ENCODE results near the gene SSBP1.

The SSBP1 gene

DNA sequence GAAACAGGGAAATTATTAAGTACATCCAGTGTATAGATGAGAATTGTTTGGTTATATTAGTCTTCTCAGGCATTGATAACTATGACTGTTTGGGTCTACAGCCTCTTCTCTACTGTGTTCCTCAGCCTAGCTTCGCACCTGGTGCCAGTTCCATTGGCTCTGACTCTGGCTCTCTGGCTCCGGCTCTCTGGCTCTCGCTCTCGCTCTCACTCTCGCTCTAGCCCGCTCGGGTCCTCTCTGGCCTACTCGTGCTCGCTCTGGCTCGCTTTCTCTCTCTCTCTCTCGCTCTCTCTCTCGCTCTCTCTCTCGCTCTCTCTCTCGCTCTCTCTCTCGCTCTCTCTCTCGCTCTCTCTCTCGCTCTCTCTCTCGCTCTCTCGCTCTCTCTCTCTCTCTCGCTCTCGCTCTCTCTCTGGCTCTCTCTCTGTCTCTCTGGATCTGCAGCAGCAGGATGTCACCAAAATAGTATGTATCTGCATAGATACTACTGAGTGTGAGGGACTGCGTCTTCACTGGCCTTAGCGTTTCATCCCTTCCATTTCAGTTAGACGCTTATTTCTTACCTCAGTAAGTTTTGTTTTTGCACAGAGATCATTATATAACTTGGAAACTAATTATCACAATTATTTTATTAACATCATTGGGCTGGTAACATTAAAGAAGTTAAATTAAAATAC, 6.5 kb upstream of the SSBP1 start:
- no peaks in the 10 kb centered on the region for H3K27me3 ChIP-seq (ENCODE audit: insufficient read depth, low read length, poor library complexity, severe bottlenecking)
- TF ChIP-seq EZH2phosphoT487 (IDR thresholded peaks at IDR 0.05; ENCODE audit: borderline replicate concordance): no peak
- TF ChIP-seq, protein P1, sequence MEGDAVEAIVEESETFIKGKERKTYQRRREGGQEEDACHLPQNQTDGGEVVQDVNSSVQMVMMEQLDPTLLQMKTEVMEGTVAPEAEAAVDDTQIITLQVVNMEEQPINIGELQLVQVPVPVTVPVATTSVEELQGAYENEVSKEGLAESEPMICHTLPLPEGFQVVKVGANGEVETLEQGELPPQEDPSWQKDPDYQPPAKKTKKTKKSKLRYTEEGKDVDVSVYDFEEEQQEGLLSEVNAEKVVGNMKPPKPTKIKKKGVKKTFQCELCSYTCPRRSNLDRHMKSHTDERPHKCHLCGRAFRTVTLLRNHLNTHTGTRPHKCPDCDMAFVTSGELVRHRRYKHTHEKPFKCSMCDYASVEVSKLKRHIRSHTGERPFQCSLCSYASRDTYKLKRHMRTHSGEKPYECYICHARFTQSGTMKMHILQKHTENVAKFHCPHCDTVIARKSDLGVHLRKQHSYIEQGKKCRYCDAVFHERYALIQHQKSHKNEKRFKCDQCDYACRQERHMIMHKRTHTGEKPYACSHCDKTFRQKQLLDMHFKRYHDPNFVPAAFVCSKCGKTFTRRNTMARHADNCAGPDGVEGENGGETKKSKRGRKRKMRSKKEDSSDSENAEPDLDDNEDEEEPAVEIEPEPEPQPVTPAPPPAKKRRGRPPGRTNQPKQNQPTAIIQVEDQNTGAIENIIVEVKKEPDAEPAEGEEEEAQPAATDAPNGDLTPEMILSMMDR (conservative IDR thresholded peaks at IDR 0.05; ENCODE audit: low read length): no peak
- H3K36me3 ChIP-seq (ENCODE audit: insufficient read depth, low read length): no peaks in the 10 kb centered on the region
- H3K4me2 ChIP-seq (ENCODE audit: low read depth, low read length, poor library complexity, severe bottlenecking): no peak overlapping the region
- H3K4me3 ChIP-seq (ENCODE audit: low read length, poor library complexity, severe bottlenecking): no peak overlapping the region
- H3K9me2 ChIP-seq (replicated peaks; ENCODE audit: low read depth, low read length): no peaks in the 10 kb centered on the region
- H3F3A ChIP-seq (ENCODE audit: low read depth): no peaks in the 10 kb centered on the region
- no peak overlapping the region for H3K9ac ChIP-seq (ENCODE audit: low read depth, low read length, poor library complexity, severe bottlenecking)
- no peaks in the 10 kb centered on the region for H3K79me2 ChIP-seq (ENCODE audit: insufficient read depth, low read length)
- H3K9me3 ChIP-seq (ENCODE audit: insufficient read depth, low read depth, low read length): no peaks in the 10 kb centered on the region
- H2AFZ ChIP-seq (ENCODE audit: low read length): no peak overlapping the region
- H3K4me1 ChIP-seq (ENCODE audit: insufficient read depth, low read length, poor library complexity, severe bottlenecking): no peaks in the 10 kb centered on the region
- H4K20me1 ChIP-seq (ENCODE audit: insufficient read depth, low read length, poor library complexity, severe bottlenecking): no peaks in the 10 kb centered on the region

DNA sequence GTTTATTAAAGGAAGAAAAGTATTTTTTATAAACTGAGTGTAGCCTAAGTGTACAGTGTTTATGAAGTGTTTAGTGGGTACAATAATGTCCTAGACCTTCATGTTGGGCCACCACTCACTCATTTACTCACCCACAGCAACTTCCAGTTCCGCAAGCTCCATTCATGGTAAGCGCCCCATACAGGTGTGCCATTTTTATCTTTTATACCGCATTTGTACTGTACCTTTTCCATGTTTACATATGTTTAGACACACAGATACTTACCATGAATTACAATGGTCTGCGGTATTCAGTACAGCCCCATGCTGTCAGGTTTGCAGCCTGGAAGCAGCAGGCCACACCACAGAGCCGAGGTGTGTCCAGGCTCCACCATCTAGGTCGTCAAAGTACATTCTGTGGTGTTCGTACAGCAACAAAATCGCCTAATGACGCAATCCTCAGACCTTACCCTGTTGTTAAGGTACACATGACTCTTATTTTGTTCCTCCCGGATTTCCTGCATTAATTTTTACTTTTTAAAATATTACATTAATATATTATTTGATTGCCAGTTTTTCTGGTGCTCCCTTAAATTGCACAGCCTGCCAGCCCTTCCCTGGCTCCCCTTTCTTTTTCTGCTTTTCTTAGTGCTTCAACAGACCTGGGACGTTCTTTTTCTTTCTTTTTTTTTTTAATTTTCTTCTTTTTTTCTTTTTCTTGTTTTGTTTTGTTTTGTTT, 881 bp upstream of the SSBP1 start:
- no peaks in the 10 kb centered on the region for H3K27me3 ChIP-seq (ENCODE audit: insufficient read depth, low read length, poor library complexity, severe bottlenecking)
- peaks cover 4% of the 10 kb centered on the region; the same call in 1 of the 2 replicates for H3F3A ChIP-seq (ENCODE audit: low read depth)
- H3K79me2 ChIP-seq (ENCODE audit: insufficient read depth, low read length): peaks cover 40% of the 10 kb centered on the region
- H4K20me1 ChIP-seq (ENCODE audit: insufficient read depth, low read length, poor library complexity, severe bottlenecking): peaks cover 38% of the 10 kb centered on the region
- H3K4me1 ChIP-seq (ENCODE audit: insufficient read depth, low read length, poor library complexity, severe bottlenecking): peaks cover 39% of the 10 kb centered on the region
- H3K4me3 ChIP-seq (ENCODE audit: low read length, poor library complexity, severe bottlenecking): peak overlapping the region; percentile 98
- no peaks in the 10 kb centered on the region for H3K9me3 ChIP-seq (ENCODE audit: insufficient read depth, low read depth, low read length)
- H3K4me2 ChIP-seq (ENCODE audit: low read depth, low read length, poor library complexity, severe bottlenecking): peak overlapping the region; percentile 82
- H3K9me2 ChIP-seq (replicated peaks; ENCODE audit: low read depth, low read length): no peaks in the 10 kb centered on the region
- peak overlapping the region; percentile 84 for H3K9ac ChIP-seq (ENCODE audit: low read depth, low read length, poor library complexity, severe bottlenecking)
- H3K36me3 ChIP-seq (ENCODE audit: insufficient read depth, low read length): peaks cover 7% of the 10 kb centered on the region
- peak overlapping the region; percentile 75 for H2AFZ ChIP-seq (ENCODE audit: low read length)
- TF ChIP-seq EZH2phosphoT487 (IDR thresholded peaks at IDR 0.05; ENCODE audit: borderline replicate concordance): no peak
- TF ChIP-seq, protein P1 (conservative IDR thresholded peaks at IDR 0.05; ENCODE audit: low read length): no peak

GRCh38 chr7:141738592-141739013, 445 bp downstream of the SSBP1 start:
- Histone ChIP-seq H3K4me3 (ENCODE audit: low read length, poor library complexity, severe bottlenecking) (peak overlapping the region; percentile 98), H3K27me3 (ENCODE audit: insufficient read depth, low read length, poor library complexity, severe bottlenecking) (no peaks in the 10 kb centered on the region), H3K9ac (ENCODE audit: low read depth, low read length, poor library complexity, severe bottlenecking) (peak overlapping the region; percentile 89), H3K4me2 (ENCODE audit: low read depth, low read length, poor library complexity, severe bottlenecking) (peak overlapping the region; percentile 97), H3F3A (ENCODE audit: low read depth) (peaks cover 4% of the 10 kb centered on the region; the same call in 1 of the 2 replicates), H3K79me2 (ENCODE audit: insufficient read depth, low read length) (peaks cover 44% of the 10 kb centered on the region), H2AFZ (ENCODE audit: low read length) (peak overlapping the region; percentile 77), H3K36me3 (ENCODE audit: insufficient read depth, low read length) (peaks cover 19% of the 10 kb centered on the region), H3K9me3 (ENCODE audit: insufficient read depth, low read depth, low read length) (no peaks in the 10 kb centered on the region), H4K20me1 (ENCODE audit: insufficient read depth, low read length, poor library complexity, severe bottlenecking) (peaks cover 50% of the 10 kb centered on the region), H3K9me2 (replicated peaks; ENCODE audit: low read depth, low read length) (no peaks in the 10 kb centered on the region), H3K4me1 (ENCODE audit: insufficient read depth, low read length, poor library complexity, severe bottlenecking) (peaks cover 40% of the 10 kb centered on the region)
- no peak for TF ChIP-seq EZH2phosphoT487 (IDR thresholded peaks at IDR 0.05; ENCODE audit: borderline replicate concordance)
- TF ChIP-seq, protein P1 (conservative IDR thresholded peaks at IDR 0.05; ENCODE audit: low read length): no peak
